WTC11 (cell line): ENCODE measurements around the gene GRM8. TPM values are rescaled to one million over a fixed set of nuclear protein-coding genes. Genes with fewer than 3 reads are reported as not detected.

Experiments used
- ATAC-seq: fragments of 200-7000 bp; cut with Tn5 transposase; 2 replicates; pipeline ENCODE4 v1.10.0; 2021; ENCODE audit warnings: mild to moderate bottlenecking, moderate library complexity
- Bru-seq: library from RNA; stranded (reverse); fragments of 400-500 nt; gene quantifications from one replicate; lab custom pipeline; 2021; lab: Mats Ljungman, UMichigan
- CTCF ChIA-PET: fragments of 300-600 bp; sonication (Branson Sonifier 250); formaldehyde crosslinking; loops from one replicate; lab custom pipeline; 2021; ENCODE audit warnings: antibody characterized with exemption; lab: Charles Lee
- POLR2A ChIA-PET: fragments of 350-600 bp; sonication (Branson Sonifier 250); formaldehyde crosslinking; loops from one replicate; lab custom pipeline; 2021; ENCODE audit warnings: antibody characterized with exemption; lab: Charles Lee
- DNase-seq: peaks from one replicate; pipeline ENCODE4 v3.0.0; 2021; ENCODE audit warnings: low spot score
- H3K27ac Mint-ChIP-seq: 2 replicates; pipeline ENCODE4 v1.8.0; 2021; ENCODE audit warnings: mixed read lengths
- H3K27me3 Mint-ChIP-seq: 2 replicates; pipeline ENCODE4 v1.8.0; 2021; ENCODE audit warnings: low read depth, mild to moderate bottlenecking, moderate library complexity, mixed read lengths
- H3K36me3 Mint-ChIP-seq: 2 replicates; pipeline ENCODE4 v1.8.0; 2021; ENCODE audit warnings: mixed read lengths
- H3K4me1 Mint-ChIP-seq: 2 replicates; pipeline ENCODE4 v1.8.0; 2022; ENCODE audit warnings: mixed read lengths
- H3K4me3 Mint-ChIP-seq: 2 replicates; pipeline ENCODE4 v1.8.0; 2021; ENCODE audit warnings: mild to moderate bottlenecking, moderate library complexity, mixed read lengths
- H3K9me3 Mint-ChIP-seq: 2 replicates; pipeline ENCODE4 v1.8.0; 2021; ENCODE audit warnings: mixed read lengths
- ETV6 ChIP-seq: sonication (generic); formaldehyde crosslinking; IDR thresholded peaks from 2 replicates; pipeline ENCODE4 v1.8.1; 2022; ENCODE audit warnings: mild to moderate bottlenecking, missing genetic modification reagents
- GABPB1 ChIP-seq: sonication (generic); formaldehyde crosslinking; IDR thresholded peaks from 2 replicates; pipeline ENCODE4 v1.8.1; 2023; ENCODE audit warnings: mild to moderate bottlenecking, missing genetic modification reagents
- GTF2I ChIP-seq: fragments of 250-450 bp; sonication (Bioruptor Pico); conservative IDR thresholded peaks from 2 replicates; pipeline ENCODE4 v1.4.0; 2021; ENCODE audit warnings: mild to moderate bottlenecking
- IRF2 ChIP-seq: sonication (generic); formaldehyde crosslinking; IDR thresholded peaks from 2 replicates; pipeline ENCODE4 v1.8.0; 2022; ENCODE audit warnings: low read depth, missing genetic modification reagents, borderline replicate concordance
- MXD4 ChIP-seq: fragments of 250-450 bp; sonication (Bioruptor Pico); IDR thresholded peaks from 2 replicates; pipeline ENCODE4 v1.8.0; 2021; ENCODE audit warnings: mild to moderate bottlenecking, moderate library complexity, borderline replicate concordance
- NR3C1 ChIP-seq: sonication (generic); formaldehyde crosslinking; conservative IDR thresholded peaks from 2 replicates; pipeline ENCODE4 v1.8.1; 2023; ENCODE audit warnings: low read depth, mild to moderate bottlenecking, missing genetic modification reagents
- PRRX2 ChIP-seq: fragments of 250-450 bp; sonication (Bioruptor Pico); IDR thresholded peaks from 2 replicates; pipeline ENCODE4 v1.8.0; 2021; ENCODE audit warnings: mild to moderate bottlenecking
- RORB ChIP-seq: fragments of 250-450 bp; sonication (Bioruptor Pico); IDR thresholded peaks from 2 replicates; pipeline ENCODE4 v1.9.0; 2021; ENCODE audit warnings: mild to moderate bottlenecking
- ZNF232 ChIP-seq: sonication (generic); formaldehyde crosslinking; IDR thresholded peaks from 2 replicates; pipeline ENCODE4 v1.8.0; 2022; ENCODE audit warnings: mild to moderate bottlenecking, missing genetic modification reagents
- ZNF263 ChIP-seq: sonication (generic); formaldehyde crosslinking; IDR thresholded peaks from 2 replicates; pipeline ENCODE4 v1.8.1; 2022; ENCODE audit warnings: low read depth, mild to moderate bottlenecking, moderate library complexity, missing genetic modification reagents
- ZNF416 ChIP-seq: fragments of 250-450 bp; sonication (Bioruptor Pico); IDR thresholded peaks from 2 replicates; pipeline ENCODE4 v1.9.0; 2021; ENCODE audit warnings: mild to moderate bottlenecking, inconsistent platforms
- ZNF423 ChIP-seq: fragments of 250-450 bp; sonication (Bioruptor Pico); IDR thresholded peaks from 2 replicates; pipeline ENCODE4 v2.1.2; 2022; ENCODE audit warnings: mild to moderate bottlenecking, moderate library complexity
- long read RNA-seq, 3 experiments: library from RNA in 1 of 3; library from capped mRNA in 1 of 3; library from polyadenylated mRNA in 1 of 3; unstranded in 2 of 3; stranded (forward) in 1 of 3; transcript quantifications; one replicate each; pipeline ENCODE4 v2.0.0, GENCODE V29; 2021
- total RNA-seq: library from RNA; stranded (reverse); gene quantifications from 3 replicates; pipeline ENCODE4 v1.2.3, GENCODE V29; 2021
- TF ChIP-seq, protein P1 (sequence below): fragments of 250-450 bp; sonication (Bioruptor Pico); IDR thresholded peaks from 2 replicates; pipeline ENCODE4 v1.9.0; 2021; ENCODE audit warnings: moderate library complexity, mild to moderate bottlenecking, inconsistent platforms, borderline replicate concordance
- TF ChIP-seq, protein P2 (sequence below): sonication (generic); formaldehyde crosslinking; IDR thresholded peaks from 2 replicates; pipeline ENCODE4 v1.8.0; 2022; ENCODE audit warnings: mild to moderate bottlenecking, missing genetic modification reagents
- TF ChIP-seq, protein P3 (sequence below): sonication (generic); formaldehyde crosslinking; IDR thresholded peaks from 2 replicates; pipeline ENCODE4 v1.8.1; 2022; ENCODE audit warnings: mild to moderate bottlenecking, moderate library complexity, missing genetic modification reagents
- TF ChIP-seq, protein P4 (sequence below): sonication (generic); formaldehyde crosslinking; IDR thresholded peaks from 2 replicates; pipeline ENCODE4 v1.8.1; 2022; ENCODE audit warnings: low read depth, missing genetic modification reagents, borderline replicate concordance
- TF ChIP-seq, protein P5 (sequence below): sonication (generic); formaldehyde crosslinking; IDR thresholded peaks from 2 replicates; pipeline ENCODE4 v1.8.0; 2022; ENCODE audit warnings: missing genetic modification reagents
- TF ChIP-seq, protein P6 (sequence below): sonication (generic); formaldehyde crosslinking; IDR thresholded peaks from 2 replicates; pipeline ENCODE4 v1.8.1; 2023; ENCODE audit warnings: mild to moderate bottlenecking, missing genetic modification reagents, moderate library complexity

The GRM8 gene
- total RNA-seq: 2.1 to 2.4 TPM (median 2.3 TPM) in 3 replicates
- percentile 31 among the genes with signal in this experiment for Bru-seq, nascent RNA
- long read RNA-seq, experiment 1, partial matches to known transcripts: 5 of 10 reads
- long read RNA-seq, experiment 1, other reads (novel, unspliced or antisense): 5 of 10 reads
- long read RNA-seq, experiment 2, partial matches to known transcripts: 1 of 4 reads
- long read RNA-seq, experiment 2, other reads (novel, unspliced or antisense): 3 of 4 reads
- long read RNA-seq, experiment 3, partial matches to known transcripts: 0 of 2 reads
- long read RNA-seq, experiment 3, other reads (novel, unspliced or antisense): 2 of 2 reads

DNA sequence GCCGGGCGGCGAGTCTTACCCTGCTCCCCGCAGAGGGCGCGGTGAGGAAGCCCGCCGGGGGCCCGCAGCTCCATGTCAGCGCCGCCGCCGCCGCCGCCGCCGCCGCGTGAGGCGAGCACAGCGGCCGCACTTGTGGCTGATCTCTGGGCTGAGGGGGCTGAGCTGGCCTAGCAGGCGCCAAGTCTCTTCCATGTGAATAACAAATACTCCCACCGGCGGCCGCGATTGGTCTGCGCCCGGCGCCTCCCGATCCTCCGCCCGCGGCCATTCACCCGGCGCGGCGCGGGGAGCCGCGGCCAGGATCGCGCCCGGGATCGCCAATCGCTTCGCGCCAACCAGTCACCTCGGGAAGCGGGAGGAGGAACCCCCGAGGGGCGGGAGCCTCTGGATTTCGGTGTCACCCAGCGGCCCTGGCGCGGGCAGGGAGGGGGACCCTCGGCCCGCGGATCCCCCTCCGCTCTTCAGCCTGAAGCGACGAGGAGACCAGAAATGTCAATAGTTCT lies at the start of gene GRM8:
Gene GRM8 (minus strand): TSS at position 164 of the 503 bp plus-strand sequence.
- Mint-ChIP-seq H3K27ac (no peak within 1 kb of the TSS), H3K36me3 (no peaks in the 10 kb centered on the region), H3K27me3 (peaks cover 84% of the 10 kb centered on the region), H3K4me1 (peaks cover 25% of the 10 kb centered on the region), H3K4me3 (peak within 1 kb of the TSS; percentile 78), H3K9me3 (no peaks in the 10 kb centered on the region)
- CTCF ChIA-PET: interaction anchor here (0.5 to 1.5 kb wide), 6 partner anchors 19 to 450 kb away, joined by 3 to 4 read pairs (median 3); no protein-coding TSS in a partner anchor
- TF ChIP-seq, protein P1, sequence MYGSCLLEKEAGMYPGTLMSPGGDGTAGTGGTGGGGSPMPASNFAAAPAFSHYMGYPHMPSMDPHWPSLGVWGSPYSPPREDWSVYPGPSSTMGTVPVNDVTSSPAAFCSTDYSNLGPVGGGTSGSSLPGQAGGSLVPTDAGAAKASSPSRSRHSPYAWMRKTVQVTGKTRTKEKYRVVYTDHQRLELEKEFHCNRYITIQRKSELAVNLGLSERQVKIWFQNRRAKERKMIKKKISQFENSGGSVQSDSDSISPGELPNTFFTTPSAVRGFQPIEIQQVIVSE: no peak
- TF ChIP-seq, protein P2, sequence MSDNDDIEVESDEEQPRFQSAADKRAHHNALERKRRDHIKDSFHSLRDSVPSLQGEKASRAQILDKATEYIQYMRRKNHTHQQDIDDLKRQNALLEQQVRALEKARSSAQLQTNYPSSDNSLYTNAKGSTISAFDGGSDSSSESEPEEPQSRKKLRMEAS (CRISPR knock-in tag): 0 out of 2 replicates have a peak, but pooled peaks have one; percentile 33
- peak; percentile 79 for TF ChIP-seq ETV6 (CRISPR knock-in tag)
- TF ChIP-seq, protein P3, sequence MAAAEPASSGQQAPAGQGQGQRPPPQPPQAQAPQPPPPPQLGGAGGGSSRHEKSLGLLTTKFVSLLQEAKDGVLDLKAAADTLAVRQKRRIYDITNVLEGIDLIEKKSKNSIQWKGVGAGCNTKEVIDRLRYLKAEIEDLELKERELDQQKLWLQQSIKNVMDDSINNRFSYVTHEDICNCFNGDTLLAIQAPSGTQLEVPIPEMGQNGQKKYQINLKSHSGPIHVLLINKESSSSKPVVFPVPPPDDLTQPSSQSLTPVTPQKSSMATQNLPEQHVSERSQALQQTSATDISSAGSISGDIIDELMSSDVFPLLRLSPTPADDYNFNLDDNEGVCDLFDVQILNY (CRISPR knock-in tag): peak; percentile 69
- TF ChIP-seq ZNF263 (CRISPR knock-in tag): no peak
- TF ChIP-seq, protein P4, sequence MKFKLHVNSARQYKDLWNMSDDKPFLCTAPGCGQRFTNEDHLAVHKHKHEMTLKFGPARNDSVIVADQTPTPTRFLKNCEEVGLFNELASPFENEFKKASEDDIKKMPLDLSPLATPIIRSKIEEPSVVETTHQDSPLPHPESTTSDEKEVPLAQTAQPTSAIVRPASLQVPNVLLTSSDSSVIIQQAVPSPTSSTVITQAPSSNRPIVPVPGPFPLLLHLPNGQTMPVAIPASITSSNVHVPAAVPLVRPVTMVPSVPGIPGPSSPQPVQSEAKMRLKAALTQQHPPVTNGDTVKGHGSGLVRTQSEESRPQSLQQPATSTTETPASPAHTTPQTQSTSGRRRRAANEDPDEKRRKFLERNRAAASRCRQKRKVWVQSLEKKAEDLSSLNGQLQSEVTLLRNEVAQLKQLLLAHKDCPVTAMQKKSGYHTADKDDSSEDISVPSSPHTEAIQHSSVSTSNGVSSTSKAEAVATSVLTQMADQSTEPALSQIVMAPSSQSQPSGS (CRISPR knock-in tag): no peak
- TF ChIP-seq MXD4 (CRISPR knock-in tag): no peak
- TF ChIP-seq ZNF232 (CRISPR knock-in tag): no peak
- no peak for TF ChIP-seq NR3C1 (CRISPR knock-in tag)
- peak; percentile 64 for TF ChIP-seq ZNF423 (CRISPR knock-in tag)
- no peak for TF ChIP-seq GABPB1 (CRISPR knock-in tag)
- no peak for TF ChIP-seq RORB
- peak; percentile 80 for DNase-seq
- POLR2A ChIA-PET: no interaction called here
- ATAC-seq: peak; percentile 78

DNA sequence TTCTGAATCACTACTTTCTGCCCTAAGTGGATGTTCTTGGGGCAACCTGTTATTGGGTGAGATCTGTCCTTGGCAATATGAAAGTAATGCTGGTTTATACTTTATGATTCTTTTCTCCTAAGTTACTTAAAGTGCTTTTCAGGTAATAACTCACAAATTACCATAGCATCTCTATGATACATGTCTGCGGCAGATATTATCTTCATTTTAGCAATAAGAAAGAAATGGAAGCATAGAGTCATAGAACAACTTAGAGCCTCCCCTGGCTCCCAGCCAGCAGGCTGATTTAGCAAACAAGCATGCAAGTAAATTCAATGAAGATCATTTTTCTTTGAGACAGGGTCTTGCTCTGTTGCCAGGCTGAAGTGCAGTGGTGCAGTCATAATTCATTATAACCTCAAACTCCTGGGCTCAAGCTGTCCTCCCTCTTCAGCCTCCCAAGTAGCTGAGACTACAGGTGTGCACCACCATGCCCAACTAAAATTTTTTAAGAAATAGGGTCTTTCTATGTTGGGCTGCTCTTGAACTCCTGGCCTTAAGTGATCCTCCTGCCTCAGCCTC lies 38.1 kb upstream of the GRM8 start:
- H3K27me3 Mint-ChIP-seq: peaks cover 17% of the 10 kb centered on the region
- CTCF ChIA-PET: no interaction called here
- no peak overlapping the region for H3K27ac Mint-ChIP-seq
- TF ChIP-seq, protein P5, sequence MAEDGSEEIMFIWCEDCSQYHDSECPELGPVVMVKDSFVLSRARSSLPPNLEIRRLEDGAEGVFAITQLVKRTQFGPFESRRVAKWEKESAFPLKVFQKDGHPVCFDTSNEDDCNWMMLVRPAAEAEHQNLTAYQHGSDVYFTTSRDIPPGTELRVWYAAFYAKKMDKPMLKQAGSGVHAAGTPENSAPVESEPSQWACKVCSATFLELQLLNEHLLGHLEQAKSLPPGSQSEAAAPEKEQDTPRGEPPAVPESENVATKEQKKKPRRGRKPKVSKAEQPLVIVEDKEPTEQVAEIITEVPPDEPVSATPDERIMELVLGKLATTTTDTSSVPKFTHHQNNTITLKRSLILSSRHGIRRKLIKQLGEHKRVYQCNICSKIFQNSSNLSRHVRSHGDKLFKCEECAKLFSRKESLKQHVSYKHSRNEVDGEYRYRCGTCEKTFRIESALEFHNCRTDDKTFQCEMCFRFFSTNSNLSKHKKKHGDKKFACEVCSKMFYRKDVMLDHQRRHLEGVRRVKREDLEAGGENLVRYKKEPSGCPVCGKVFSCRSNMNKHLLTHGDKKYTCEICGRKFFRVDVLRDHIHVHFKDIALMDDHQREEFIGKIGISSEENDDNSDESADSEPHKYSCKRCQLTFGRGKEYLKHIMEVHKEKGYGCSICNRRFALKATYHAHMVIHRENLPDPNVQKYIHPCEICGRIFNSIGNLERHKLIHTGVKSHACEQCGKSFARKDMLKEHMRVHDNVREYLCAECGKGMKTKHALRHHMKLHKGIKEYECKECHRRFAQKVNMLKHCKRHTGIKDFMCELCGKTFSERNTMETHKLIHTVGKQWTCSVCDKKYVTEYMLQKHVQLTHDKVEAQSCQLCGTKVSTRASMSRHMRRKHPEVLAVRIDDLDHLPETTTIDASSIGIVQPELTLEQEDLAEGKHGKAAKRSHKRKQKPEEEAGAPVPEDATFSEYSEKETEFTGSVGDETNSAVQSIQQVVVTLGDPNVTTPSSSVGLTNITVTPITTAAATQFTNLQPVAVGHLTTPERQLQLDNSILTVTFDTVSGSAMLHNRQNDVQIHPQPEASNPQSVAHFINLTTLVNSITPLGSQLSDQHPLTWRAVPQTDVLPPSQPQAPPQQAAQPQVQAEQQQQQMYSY: no peak
- no peak for TF ChIP-seq IRF2 (CRISPR knock-in tag)
- TF ChIP-seq ZNF416 (CRISPR knock-in tag): no peak
- TF ChIP-seq PRRX2 (CRISPR knock-in tag): no peak
- TF ChIP-seq, protein P6, sequence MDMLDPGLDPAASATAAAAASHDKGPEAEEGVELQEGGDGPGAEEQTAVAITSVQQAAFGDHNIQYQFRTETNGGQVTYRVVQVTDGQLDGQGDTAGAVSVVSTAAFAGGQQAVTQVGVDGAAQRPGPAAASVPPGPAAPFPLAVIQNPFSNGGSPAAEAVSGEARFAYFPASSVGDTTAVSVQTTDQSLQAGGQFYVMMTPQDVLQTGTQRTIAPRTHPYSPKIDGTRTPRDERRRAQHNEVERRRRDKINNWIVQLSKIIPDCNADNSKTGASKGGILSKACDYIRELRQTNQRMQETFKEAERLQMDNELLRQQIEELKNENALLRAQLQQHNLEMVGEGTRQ (CRISPR knock-in tag): no peak
- no peak for TF ChIP-seq GTF2I
- TF ChIP-seq RORB: no peak
- TF ChIP-seq, all 79 proteins: peak for 0
- Mint-ChIP-seq H3K4me3 (no peak overlapping the region), H3K9me3 (no peaks in the 10 kb centered on the region), H3K36me3 (no peaks in the 10 kb centered on the region), H3K4me1 (peaks cover 8% of the 10 kb centered on the region; the same call in 1 of the 2 replicates)
- no peak for ATAC-seq
- DNase-seq: no peak
- POLR2A ChIA-PET: no interaction called here
